Inferior parietal cortex (tissue), 1 donor: ENCODE data around the gene CNPY3.

Experiments
- DNase-seq: peaks from one replicate; pipeline ENCODE4 v3.0.0-alpha.2; 2016; ENCODE audit errors: extremely low spot score

CNPY3 gene

GRCh38 chr6:42981836-42982235 is 52.6 kb downstream of the CNPY3 start:
- DNase-seq: no peak

DNA sequence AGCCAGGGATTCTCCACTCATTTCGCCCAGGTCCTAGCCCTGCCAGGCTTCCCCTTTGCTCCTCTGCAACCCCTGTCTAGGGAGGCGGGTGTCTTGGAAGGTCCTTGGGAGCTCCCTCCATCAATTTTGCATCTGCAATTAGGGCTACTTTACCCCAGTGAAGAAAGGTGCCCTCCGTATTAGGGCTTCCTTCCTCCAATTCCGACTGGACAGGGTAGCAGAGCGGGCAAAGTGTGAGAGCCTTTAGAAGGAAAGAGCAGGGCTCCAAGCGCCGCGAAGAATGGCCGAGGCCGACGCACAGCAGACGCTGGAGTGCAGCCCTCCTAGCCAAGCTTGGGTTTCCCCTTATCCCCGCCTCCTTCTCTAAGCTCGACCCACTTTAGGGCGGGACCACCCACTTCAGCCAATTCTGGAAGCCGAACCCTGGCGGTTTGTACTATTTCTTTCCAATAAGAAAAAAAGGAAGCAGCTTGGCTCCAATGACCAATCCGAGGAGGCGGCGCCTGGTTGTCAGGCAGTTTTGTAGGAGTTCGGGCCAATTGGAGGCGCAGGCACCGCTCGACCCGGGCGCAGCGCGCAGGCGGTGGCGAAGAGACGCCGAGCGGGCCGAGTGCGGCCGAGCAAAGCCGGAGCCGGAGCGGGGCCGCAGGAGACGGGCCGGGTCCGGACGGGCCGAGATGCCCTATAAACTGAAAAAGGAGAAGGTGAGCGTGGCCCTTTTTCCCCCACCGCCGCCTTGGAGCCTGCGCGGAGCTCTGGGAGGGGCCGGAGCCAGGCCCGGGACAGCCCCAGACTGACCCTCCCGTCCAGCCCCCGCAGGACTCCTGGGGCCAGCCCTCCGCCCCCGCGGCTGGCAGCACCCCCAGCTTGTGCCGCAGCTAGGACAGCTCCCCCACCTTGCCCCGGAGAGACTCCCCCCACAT is 55.0 kb downstream of the CNPY3 start, which contains the start of gene PPP2R5D:
Gene PPP2R5D, plus strand, starts transcription at position 570 of the 923 bp plus-strand sequence. Its CDS starts 108 bp downstream, at position 678.
- DNase-seq: peak; percentile 99

GRCh38 chr6:42984924-42985475 is 55.7 kb downstream of the CNPY3 start:
- no peak for DNase-seq

DNA sequence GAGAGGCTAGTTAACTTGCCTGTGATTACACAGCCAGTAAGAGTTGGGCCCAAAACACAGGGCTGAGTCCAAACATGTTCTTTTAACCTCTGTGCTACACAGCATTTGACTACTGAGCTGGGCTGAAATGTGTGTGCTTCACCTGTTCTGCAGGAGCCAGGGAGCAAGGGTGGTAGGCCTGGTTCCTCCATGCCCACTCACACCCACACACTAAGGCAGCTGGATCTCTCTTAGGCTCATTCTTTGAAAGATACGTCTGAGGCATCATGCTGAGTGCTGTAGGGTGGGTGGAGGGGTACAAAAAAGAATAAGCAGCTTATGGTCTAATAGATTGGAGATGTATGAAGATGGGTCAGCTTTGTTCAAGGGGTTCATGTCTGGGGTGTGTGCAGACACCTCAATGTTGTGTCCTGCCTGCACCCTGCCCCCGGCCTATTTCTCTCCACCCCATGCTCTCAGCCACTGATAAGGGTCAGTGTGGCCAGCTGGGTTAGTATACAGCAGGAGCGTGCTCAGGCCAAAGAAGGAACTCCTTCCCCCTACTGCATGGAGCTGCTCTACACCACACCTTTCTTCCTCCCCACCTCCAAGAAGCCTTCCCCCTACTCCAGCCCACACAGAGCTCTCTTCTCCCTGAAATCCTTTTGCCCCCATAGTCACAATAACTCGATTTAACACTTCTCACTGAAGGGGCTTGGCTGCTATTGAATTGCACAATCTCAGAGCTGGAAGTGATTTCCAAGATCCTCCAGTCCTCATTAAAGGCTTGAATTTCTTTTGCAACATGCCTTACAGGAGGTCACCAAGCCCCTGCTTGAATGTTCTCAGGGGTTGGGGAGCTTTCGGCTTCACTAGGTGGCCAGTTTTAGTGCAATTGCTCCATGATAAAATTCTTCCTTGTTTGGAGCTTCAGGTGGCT is 58.5 kb downstream of the CNPY3 start:
- DNase-seq: no peak

DNA sequence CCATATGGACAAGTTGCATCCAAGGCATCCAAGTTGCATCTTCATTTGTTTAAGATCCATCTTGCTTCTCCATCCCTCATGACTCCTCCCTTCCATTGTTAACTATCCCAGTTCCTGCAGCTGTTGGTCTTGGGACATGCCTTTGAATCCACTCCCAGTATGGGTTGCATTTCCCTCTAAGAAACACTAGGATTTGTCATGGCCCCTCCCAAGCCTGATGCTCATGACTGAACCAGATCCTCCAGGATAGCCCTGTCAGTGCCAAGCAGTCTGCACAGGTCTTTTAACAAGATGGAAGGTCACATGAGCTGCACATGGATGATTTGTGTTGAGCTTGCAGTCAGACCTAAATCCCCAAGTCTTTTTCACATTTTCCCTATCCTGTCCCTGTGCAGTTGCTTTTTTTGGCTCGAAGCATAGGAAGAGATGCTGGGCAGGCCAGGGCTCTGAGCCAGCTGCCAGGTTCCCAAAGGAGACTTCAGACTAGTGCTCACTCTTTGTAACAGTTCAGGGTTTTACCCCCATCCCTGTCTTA is 59.3 kb downstream of the CNPY3 start:
- no peak for DNase-seq
